ENCODE results near the gene DNAJC24. TPM values are rescaled to one million over a fixed set of nuclear protein-coding genes. Genes with fewer than 3 reads are reported as not detected.
A peak's percentile ranks its signal among the peaks of the same experiment; 100 is the strongest.
"Not testable (repeated sequence)": the region's sequence is repeated elsewhere in the genome, so short reads cannot be mapped to it uniquely, and the experiment has no call there.

The DNAJC24 gene, protein sequence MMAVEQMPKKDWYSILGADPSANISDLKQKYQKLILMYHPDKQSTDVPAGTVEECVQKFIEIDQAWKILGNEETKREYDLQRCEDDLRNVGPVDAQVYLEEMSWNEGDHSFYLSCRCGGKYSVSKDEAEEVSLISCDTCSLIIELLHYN
- 23.9 and 31.8 TPM in 2 replicates for total RNA-seq

- no peaks in the 10 kb centered on the region for H4K20me1 ChIP-seq (ENCODE audit: insufficient read depth, low read length)
- peaks cover 17% of the 10 kb centered on the region for H3K4me1 ChIP-seq (ENCODE audit: insufficient read depth, low read length)
- peak within 1 kb of the TSS; percentile 100 for H2AFZ ChIP-seq (ENCODE audit: low read length)
- TF ChIP-seq CTCF (IDR thresholded peaks at IDR 0.05; ENCODE audit: extremely low read depth, low read depth, low read length), result no peak
- peak; percentile 88 for DNase-seq (ENCODE audit: insufficient read length, low spot score, missing footprints)
- peak within 1 kb of the TSS; percentile 99 for H3K4me2 ChIP-seq (ENCODE audit: insufficient read depth, low read length)
- H3K4me3 ChIP-seq (ENCODE audit: insufficient read depth, low read length), result peak within 1 kb of the TSS; percentile 90
- peaks cover 2% of the 10 kb centered on the region for H3K27me3 ChIP-seq (ENCODE audit: insufficient read depth, low read length)
- no peaks in the 10 kb centered on the region for H3K36me3 ChIP-seq (ENCODE audit: insufficient read depth, low read length)
- no peaks in the 10 kb centered on the region for H3K9me3 ChIP-seq (ENCODE audit: low read depth, low read length)
- H3K79me2 ChIP-seq (ENCODE audit: insufficient read depth, low read length), result peaks cover 23% of the 10 kb centered on the region
- peak within 1 kb of the TSS; percentile 86 for H3K27ac ChIP-seq (ENCODE audit: low read depth, low read length)
These were observed at the start of gene DNAJC24, which contains the start of gene DCDC1 for GRCh38 chr11:31369348-31370329. DNAJC24 (plus strand) TSS chr11:31369860; CDS start chr11:31370749, 889 bp downstream. DCDC1 (minus strand) TSS chr11:31369739; CDS start chr11:31328280, 41,459 bp downstream.

DNA sequence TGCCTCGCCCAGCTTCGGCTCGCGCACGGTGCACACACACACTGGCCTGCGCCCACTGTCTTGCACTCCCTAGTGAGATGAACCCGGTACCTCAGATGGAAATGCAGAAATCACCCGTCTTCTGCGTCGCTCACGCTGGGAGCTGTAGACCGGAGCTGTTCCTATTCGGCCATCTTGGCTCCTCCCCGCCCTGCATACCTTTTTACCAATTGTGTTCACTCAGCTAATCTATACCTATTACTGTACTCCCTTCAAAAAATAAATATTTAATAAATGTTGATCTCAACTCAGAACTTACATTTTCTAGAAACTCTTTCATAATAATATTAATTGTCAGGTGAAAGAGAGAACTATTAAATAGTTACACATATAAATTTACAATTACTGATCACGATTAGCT is 48.2 kb upstream of the DNAJC24 start:
- H3K4me1 ChIP-seq (ENCODE audit: insufficient read depth, low read length); H3K27ac ChIP-seq (ENCODE audit: low read depth, low read length); H3K27me3 ChIP-seq (ENCODE audit: insufficient read depth, low read length); H2AFZ ChIP-seq (ENCODE audit: low read length); H3K9me3 ChIP-seq (ENCODE audit: low read depth, low read length); H3K4me2 ChIP-seq (ENCODE audit: insufficient read depth, low read length); DNase-seq (ENCODE audit: insufficient read length, low spot score, missing footprints); H3K79me2 ChIP-seq (ENCODE audit: insufficient read depth, low read length); H3K36me3 ChIP-seq (ENCODE audit: insufficient read depth, low read length); H3K4me3 ChIP-seq (ENCODE audit: insufficient read depth, low read length); H4K20me1 ChIP-seq (ENCODE audit: insufficient read depth, low read length): not testable (repeated sequence)

DNA sequence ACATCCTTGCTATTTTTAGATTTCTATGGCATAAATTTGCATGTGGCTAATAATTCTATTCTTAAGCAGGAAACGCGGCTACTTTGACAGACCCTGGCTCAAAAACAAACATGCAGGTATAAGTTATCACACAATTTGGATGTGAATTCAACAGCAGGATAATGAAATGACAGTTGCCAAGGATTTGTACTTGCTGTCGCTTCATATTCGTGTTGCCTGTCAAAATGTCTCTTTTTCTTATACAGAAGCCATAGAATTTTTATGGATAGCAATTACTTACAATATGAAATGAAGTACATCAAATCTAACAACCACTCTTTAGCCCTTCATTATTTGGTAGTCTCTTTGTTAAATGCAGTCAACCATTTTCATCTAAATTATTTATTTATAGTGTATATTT is 46.5 kb upstream of the DNAJC24 start:
- Histone ChIP-seq H3K27me3 (ENCODE audit: insufficient read depth, low read length) (no peaks in the 10 kb centered on the region), H3K36me3 (ENCODE audit: insufficient read depth, low read length) (no peaks in the 10 kb centered on the region), H3K79me2 (ENCODE audit: insufficient read depth, low read length) (no peaks in the 10 kb centered on the region), H3K4me3 (ENCODE audit: insufficient read depth, low read length) (no peak overlapping the region), H3K9me3 (ENCODE audit: low read depth, low read length) (no peaks in the 10 kb centered on the region), H3K4me1 (ENCODE audit: insufficient read depth, low read length) (no peaks in the 10 kb centered on the region), H3K27ac (ENCODE audit: low read depth, low read length) (no peak overlapping the region), H4K20me1 (ENCODE audit: insufficient read depth, low read length) (no peaks in the 10 kb centered on the region), H3K4me2 (ENCODE audit: insufficient read depth, low read length) (no peak overlapping the region), H2AFZ (ENCODE audit: low read length) (no peak overlapping the region)
- no peak for DNase-seq (ENCODE audit: insufficient read length, low spot score, missing footprints)
- TF ChIP-seq CTCF (IDR thresholded peaks at IDR 0.05; ENCODE audit: extremely low read depth, low read depth, low read length), result no peak

DNA sequence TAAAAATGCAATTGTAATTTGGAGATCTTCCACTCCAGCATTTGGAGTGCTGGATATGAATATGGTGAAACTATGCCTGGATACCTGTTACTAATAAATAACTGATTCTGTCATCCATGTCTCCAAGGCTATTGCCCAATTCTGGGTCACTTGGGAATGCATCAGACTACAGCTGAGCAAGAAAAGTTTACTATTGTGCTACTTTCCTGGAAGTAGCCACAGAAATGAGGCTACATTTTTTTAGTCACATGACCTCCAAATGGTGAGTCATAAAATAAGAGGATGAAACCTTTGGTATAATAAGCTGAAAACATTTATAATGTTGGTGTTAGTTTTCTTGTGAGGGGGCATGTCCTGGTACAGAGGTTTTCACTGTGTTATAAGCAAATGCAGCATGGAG is 44.5 kb upstream of the DNAJC24 start:
- TF ChIP-seq CTCF (IDR thresholded peaks at IDR 0.05; ENCODE audit: extremely low read depth, low read depth, low read length), result no peak
- Histone ChIP-seq H3K36me3 (ENCODE audit: insufficient read depth, low read length) (no peaks in the 10 kb centered on the region), H3K4me1 (ENCODE audit: insufficient read depth, low read length) (no peaks in the 10 kb centered on the region), H3K9me3 (ENCODE audit: low read depth, low read length) (no peaks in the 10 kb centered on the region), H4K20me1 (ENCODE audit: insufficient read depth, low read length) (no peaks in the 10 kb centered on the region), H2AFZ (ENCODE audit: low read length) (no peak overlapping the region), H3K4me3 (ENCODE audit: insufficient read depth, low read length) (no peak overlapping the region), H3K27ac (ENCODE audit: low read depth, low read length) (no peak overlapping the region), H3K79me2 (ENCODE audit: insufficient read depth, low read length) (no peaks in the 10 kb centered on the region), H3K27me3 (ENCODE audit: insufficient read depth, low read length) (no peaks in the 10 kb centered on the region), H3K4me2 (ENCODE audit: insufficient read depth, low read length) (no peak overlapping the region)
- peak; percentile 73 for DNase-seq (ENCODE audit: insufficient read length, low spot score, missing footprints)
